GM23248 (cell line): ENCODE results near the gene SCAF4. TPM values are rescaled to one million over a fixed set of nuclear protein-coding genes. Genes with fewer than 3 reads are reported as not detected.

ENCODE experiments used
- DNase-seq: peaks from one replicate; pipeline ENCODE4 v3.0.0-alpha.2; 2015
- H2AFZ ChIP-seq: fragments of 200-600 bp; sonication (generic); 2 replicates; pipeline ENCODE4 v1.6.1; 2016; ENCODE audit warnings: antibody characterized with exemption
- H3F3A ChIP-seq: fragments of 200-600 bp; sonication (generic); 2 replicates; pipeline ENCODE4 v1.6.1; 2016; ENCODE audit warnings: mild to moderate bottlenecking, antibody characterized with exemption, mixed run types; ENCODE audit not compliant: insufficient read depth
- H3K27ac ChIP-seq: fragments of 200-600 bp; sonication (generic); 2 replicates; pipeline ENCODE4 v1.5.1; 2016; ENCODE audit warnings: mild to moderate bottlenecking
- H3K27me3 ChIP-seq: fragments of 200-600 bp; sonication (generic); replicated peaks from 2 replicates; pipeline ENCODE4 v1.6.1; 2016; ENCODE audit warnings: mild to moderate bottlenecking; ENCODE audit not compliant: insufficient read depth
- H3K36me3 ChIP-seq: fragments of 200-600 bp; sonication (generic); 2 replicates; pipeline ENCODE4 v1.6.1; 2016; ENCODE audit warnings: low read depth, mild to moderate bottlenecking
- H3K4me1 ChIP-seq: fragments of 200-600 bp; sonication (generic); 2 replicates; pipeline ENCODE4 v1.6.1; 2016; ENCODE audit warnings: mild to moderate bottlenecking; ENCODE audit not compliant: insufficient read depth
- H3K4me2 ChIP-seq: fragments of 200-600 bp; sonication (generic); one replicate; pipeline ENCODE4 v1.6.1; 2016; ENCODE audit warnings: mild to moderate bottlenecking; ENCODE audit not compliant: unreplicated experiment
- H3K4me3 ChIP-seq: fragments of 200-600 bp; sonication (generic); 2 replicates; pipeline ENCODE4 v1.5.1; 2016; ENCODE audit warnings: mild to moderate bottlenecking
- H3K79me2 ChIP-seq: fragments of 200-600 bp; sonication (generic); 2 replicates; pipeline ENCODE4 v1.6.1; 2016; ENCODE audit warnings: mild to moderate bottlenecking; ENCODE audit not compliant: insufficient read depth
- H3K9ac ChIP-seq: fragments of 200-600 bp; sonication (generic); 2 replicates; pipeline ENCODE4 v1.6.1; 2016; ENCODE audit warnings: mild to moderate bottlenecking
- H3K9me2 ChIP-seq: fragments of 200-600 bp; sonication (generic); 2 replicates; pipeline ENCODE4 v1.6.1; 2016; ENCODE audit warnings: mixed run types, mild to moderate bottlenecking, moderate library complexity; ENCODE audit not compliant: insufficient read depth
- H3K9me3 ChIP-seq: fragments of 200-600 bp; sonication (generic); one replicate; pipeline ENCODE4 v1.6.1; 2017; ENCODE audit warnings: low read depth
- H4K20me1 ChIP-seq: fragments of 200-600 bp; sonication (generic); 2 replicates; pipeline ENCODE4 v1.6.0; 2016; ENCODE audit not compliant: insufficient read depth
- EZH2 ChIP-seq: fragments of 200-600 bp; sonication (generic); IDR thresholded peaks from 2 replicates; pipeline ENCODE4 v1.6.1; 2018; ENCODE audit warnings: antibody characterized with exemption, mild to moderate bottlenecking; ENCODE audit not compliant: insufficient read depth, poor library complexity, severe bottlenecking
- EZH2phosphoT487 ChIP-seq: fragments of 200-600 bp; sonication (generic); IDR thresholded peaks from 2 replicates; pipeline ENCODE4 v1.6.1; 2018; ENCODE audit warnings: antibody characterized with exemption, moderate library complexity, mild to moderate bottlenecking, low read depth; ENCODE audit not compliant: insufficient read depth
- WGBS, 2 experiments: methylation state at CpG; one replicate each; pipeline ENCODE4 v1.1.6; 2015 to 2017; ENCODE audit warnings: low lambda C conversion rate in 2 of 2, low coverage in 1 of 2; ENCODE audit errors: missing lambda C conversion rate in 2 of 2; 5-methylcytosine and 5-hydroxymethylcytosine counted together
- in situ Hi-C: fragments of 300-500 bp; cut with MboI; formaldehyde crosslinking; loops from 2 replicates; pipeline ENCODE4 v1.15.0; 2020
- polyA plus RNA-seq: library from polyadenylated mRNA; unstranded; fragments of >200 nt; fragmentation: Nextera tagmentation; extraction: Ambion mirVana; gene quantifications from 2 replicates; pipeline ENCODE4 v1.2.1, GENCODE V29; 2016
- total RNA-seq: library from RNA; depleted of rRNA; stranded (reverse); fragments of >200 nt; shearing (Covaris generic); gene quantifications from 2 replicates; pipeline ENCODE4 v1.2.3, GENCODE V29; 2014

SCAF4 gene
- total and polyA plus RNA-seq, 2 experiments from 2014 or later = 3.2 to 19.4 TPM

GRCh38 chr21:31683029-31683428 lies 48.9 kb downstream of the SCAF4 start:
- Histone ChIP-seq H3F3A (peaks cover 11% of the 10 kb centered on the region), H3K4me1 (peaks cover 5% of the 10 kb centered on the region; the same call in 1 of the 2 replicates), H3K27me3 (no peaks in the 10 kb centered on the region), H3K4me3 (no peak overlapping the region), H2AFZ (no peak overlapping the region), H3K9ac (no peak overlapping the region), H3K27ac (no peak overlapping the region), H3K4me2 (no peak overlapping the region), H4K20me1 (0 out of 2 replicates have a peak, but pooled peaks cover 2% of the 10 kb centered on the region), H3K79me2 (peaks cover 58% of the 10 kb centered on the region), H3K9me3 (no peaks in the 10 kb centered on the region), H3K36me3 (peaks cover 66% of the 10 kb centered on the region), H3K9me2 (no peaks in the 10 kb centered on the region)
- DNase-seq = no peak
- no peak for TF ChIP-seq EZH2
- TF ChIP-seq EZH2phosphoT487 = no peak
- in situ Hi-C loops = no loop called here
- WGBS, 2 experiments = 88 to 93% methylated on average over 5 of the region's 5 CpGs

DNA sequence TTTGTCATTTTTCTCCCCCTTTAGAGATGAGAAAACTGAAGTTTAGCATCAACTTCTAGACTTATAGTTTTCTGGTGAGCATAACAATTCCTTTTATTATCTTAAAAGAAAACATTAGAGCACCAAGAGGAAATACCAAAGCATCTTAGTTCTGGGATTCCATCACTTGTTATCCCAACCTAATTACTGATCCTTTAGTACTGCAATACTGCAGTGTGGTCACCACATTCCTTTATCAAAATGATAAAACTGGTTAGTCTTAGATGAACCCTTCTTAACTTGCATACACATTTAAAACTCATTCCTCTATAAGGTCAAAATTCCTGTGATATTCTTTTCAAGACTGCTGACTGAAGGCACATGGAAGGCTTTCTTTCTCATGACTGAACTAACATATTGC lies 49.3 kb downstream of the SCAF4 start:
- no peaks in the 10 kb centered on the region for H3K9me3 ChIP-seq
- no peak overlapping the region for H3K4me3 ChIP-seq
- H3K27me3 ChIP-seq = no peaks in the 10 kb centered on the region
- H3K9ac ChIP-seq = no peak overlapping the region
- in situ Hi-C loops = no loop called here
- DNase-seq = no peak
- peaks cover 58% of the 10 kb centered on the region for H3K79me2 ChIP-seq
- TF ChIP-seq EZH2 (no peak), EZH2phosphoT487 (no peak)
- no peak overlapping the region for H3K4me2 ChIP-seq
- peaks cover 11% of the 10 kb centered on the region for H3F3A ChIP-seq
- peaks cover 64% of the 10 kb centered on the region for H3K36me3 ChIP-seq
- H3K9me2 ChIP-seq = no peaks in the 10 kb centered on the region
- no peak overlapping the region for H2AFZ ChIP-seq
- 0 out of 2 replicates have a peak, but pooled peaks cover 2% of the 10 kb centered on the region for H4K20me1 ChIP-seq
- no peak overlapping the region for H3K27ac ChIP-seq
- peaks cover 5% of the 10 kb centered on the region; the same call in 1 of the 2 replicates for H3K4me1 ChIP-seq

DNA sequence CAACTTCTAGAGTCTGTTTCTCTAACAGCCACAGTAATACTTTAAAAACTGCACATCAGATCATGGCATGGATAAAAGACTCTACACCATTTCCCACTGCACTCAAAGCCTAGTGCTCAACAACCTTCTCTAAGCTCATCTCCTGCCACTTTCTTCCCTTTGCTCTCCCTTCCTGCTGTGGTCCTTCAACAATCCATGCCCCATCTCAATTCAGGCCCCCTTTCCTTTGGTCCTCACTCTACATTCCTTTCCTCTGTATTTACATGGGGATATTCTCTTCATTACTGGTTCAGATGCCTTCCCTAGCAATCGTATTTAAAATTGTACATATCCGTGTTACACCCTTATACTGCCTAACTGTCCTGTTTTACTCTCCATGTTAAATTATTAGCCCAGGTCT lies 53.4 kb downstream of the SCAF4 start:
- in situ Hi-C loops = no loop called here

GRCh38 chr21:31677047-31677446 lies 54.9 kb downstream of the SCAF4 start:
- in situ Hi-C loops = no loop called here
- no peaks in the 10 kb centered on the region for H3K9me3 ChIP-seq
- peaks cover 22% of the 10 kb centered on the region; the same call in 1 of the 2 replicates for H3K36me3 ChIP-seq
- H3F3A ChIP-seq = no peaks in the 10 kb centered on the region
- H4K20me1 ChIP-seq = 0 out of 2 replicates have a peak, but pooled peaks cover 2% of the 10 kb centered on the region
- H3K27ac ChIP-seq = no peak overlapping the region
- H3K27me3 ChIP-seq = no peaks in the 10 kb centered on the region
- peaks cover 32% of the 10 kb centered on the region for H3K79me2 ChIP-seq
- H2AFZ ChIP-seq = no peak overlapping the region
- H3K4me3 ChIP-seq = no peak overlapping the region
- H3K4me2 ChIP-seq = no peak overlapping the region
- no peak for DNase-seq
- 93 to 97% methylated on average over 3 of the region's 3 CpGs for WGBS, 2 experiments
- TF ChIP-seq EZH2phosphoT487 = no peak
- no peak for TF ChIP-seq EZH2
- H3K9ac ChIP-seq = no peak overlapping the region
- H3K4me1 ChIP-seq = no peaks in the 10 kb centered on the region; the same call in 1 of the 2 replicates
- H3K9me2 ChIP-seq = no peaks in the 10 kb centered on the region

More for the DNA sequence above, 53.4 kb downstream of the SCAF4 start:
- Histone ChIP-seq H3K79me2 (peaks cover 43% of the 10 kb centered on the region), H3K9me2 (no peaks in the 10 kb centered on the region), H3K27ac (no peak overlapping the region), H3K4me1 (peaks cover 5% of the 10 kb centered on the region; the same call in 1 of the 2 replicates), H3K9ac (no peak overlapping the region), H3F3A (peaks cover 9% of the 10 kb centered on the region; the same call in 1 of the 2 replicates), H3K27me3 (no peaks in the 10 kb centered on the region), H3K4me2 (no peak overlapping the region), H4K20me1 (0 out of 2 replicates have a peak, but pooled peaks cover 2% of the 10 kb centered on the region), H3K36me3 (peaks cover 26% of the 10 kb centered on the region), H3K9me3 (no peaks in the 10 kb centered on the region), H3K4me3 (no peak overlapping the region), H2AFZ (no peak overlapping the region)
- DNase-seq = no peak
- WGBS, 2 experiments = 97% methylated on average over 2 of the region's 2 CpGs
- TF ChIP-seq EZH2phosphoT487 (no peak), EZH2 (no peak)
